Stomach (tissue), 9 donors: ENCODE results near the gene SLC4A4. TPM values are rescaled to one million over a fixed set of nuclear protein-coding genes. Genes with fewer than 3 reads are reported as not detected.

Source experiments
- DNase-seq, 2 donors: peaks; one replicate each; pipeline versions ENCODE4 v3.0.0 to v3.0.0-alpha.2; 2013 to 2019
- H3K27ac ChIP-seq, 5 donors: fragments of 200-600 bp in 4 of 5; sonication (generic) in 4 of 5; one replicate each; pipeline ENCODE4 v1.5.1; 2013 to 2019; ENCODE audit warnings: mild to moderate bottlenecking in 1 of 5, moderate library complexity in 1 of 5
- H3K27me3 ChIP-seq, 3 donors: fragments of 200-600 bp; sonication (generic); one replicate each; pipeline ENCODE4 v1.5.1; 2017 to 2019; ENCODE audit warnings: mixed run types in 1 of 3
- H3K36me3 ChIP-seq, 4 donors: fragments of 200-600 bp; sonication (generic); 1 replicate in 3 of 4; 2 replicates in 1 of 4; pipeline ENCODE4 v1.5.1; 2016 to 2019
- H3K4me1 ChIP-seq, 4 donors: fragments of 200-600 bp; sonication (generic); one replicate each; pipeline ENCODE4 v1.5.1; 2016 to 2019
- H3K4me3 ChIP-seq, 4 donors: fragments of 200-600 bp; sonication (generic) in 3 of 4; one replicate each; pipeline ENCODE4 v1.5.1; 2016 to 2019; ENCODE audit warnings: mild to moderate bottlenecking in 1 of 4
- H3K9me3 ChIP-seq, 4 donors: fragments of 200-600 bp; sonication (generic); one replicate each; pipeline ENCODE4 v1.5.1; 2016 to 2019
- EP300 ChIP-seq: sonication (generic); formaldehyde crosslinking; IDR thresholded peaks from one replicate; pipeline ENCODE4 v1.6.1; 2017; ENCODE audit warnings: antibody characterized with exemption
- POLR2A ChIP-seq, 4 donors: fragments of 450-650 bp; IDR thresholded peaks; one replicate each; pipeline ENCODE4 v1.6.1; 2016; ENCODE audit warnings: antibody characterized with exemption in 4 of 4, control low read depth in 2 of 4, mild to moderate bottlenecking in 1 of 4, moderate library complexity in 1 of 4
- POLR2AphosphoS5 ChIP-seq, 3 donors: sonication (generic); formaldehyde crosslinking; IDR thresholded peaks; one replicate each; pipeline ENCODE4 v1.6.1; 2016; ENCODE audit warnings: antibody characterized with exemption in 3 of 3
- WGBS, 5 donors: extraction: QIAGEN DNeasy Blood & Tissue Kit in 3 of 5; methylation state at CpG; one replicate each; pipeline versions ENCODE4 v1.1.5 to v1.1.7; 2013 to 2018; 5-methylcytosine and 5-hydroxymethylcytosine counted together
- intact Hi-C: fragments of 100-400 bp; cut with DNase I; formaldehyde crosslinking; loops from one replicate; pipeline ENCODE4 v1.15.1; 2023; ENCODE audit warnings: low total_unique reads
- polyA plus RNA-seq, 3 donors: library from polyadenylated mRNA; stranded (reverse); fragments of 200-250 nt; gene quantifications; one replicate each; pipeline ENCODE4 v1.2.3, GENCODE V29; 2013
- total RNA-seq, 5 donors: library from RNA; depleted of rRNA; stranded (reverse); fragments of >200 nt; gene quantifications; one replicate each; pipeline versions ENCODE4 v1.1.0 to v1.2.3, GENCODE V29; 2014 to 2016
- TF ChIP-seq, protein P1 (sequence below), 7 experiments: fragments of 450-650 bp in 4 of 7; fragments of 200-600 bp in 3 of 7; sonication (generic) in 3 of 7; IDR thresholded peaks; one replicate each; pipeline ENCODE4 v1.5.1; 2016 to 2019; ENCODE audit warnings: antibody characterized with exemption in 7 of 7, control low read depth in 2 of 7, mild to moderate bottlenecking in 1 of 7
- donor health status: healthy with polysubstance abuse.
- donor health status: Bipolar disorder and iron deficiency.
- donor health status: healthy.

The SLC4A4 gene
- total and polyA plus RNA-seq, 8 donors = 1.8 to 95.3 (median 12.8) TPM

DNA sequence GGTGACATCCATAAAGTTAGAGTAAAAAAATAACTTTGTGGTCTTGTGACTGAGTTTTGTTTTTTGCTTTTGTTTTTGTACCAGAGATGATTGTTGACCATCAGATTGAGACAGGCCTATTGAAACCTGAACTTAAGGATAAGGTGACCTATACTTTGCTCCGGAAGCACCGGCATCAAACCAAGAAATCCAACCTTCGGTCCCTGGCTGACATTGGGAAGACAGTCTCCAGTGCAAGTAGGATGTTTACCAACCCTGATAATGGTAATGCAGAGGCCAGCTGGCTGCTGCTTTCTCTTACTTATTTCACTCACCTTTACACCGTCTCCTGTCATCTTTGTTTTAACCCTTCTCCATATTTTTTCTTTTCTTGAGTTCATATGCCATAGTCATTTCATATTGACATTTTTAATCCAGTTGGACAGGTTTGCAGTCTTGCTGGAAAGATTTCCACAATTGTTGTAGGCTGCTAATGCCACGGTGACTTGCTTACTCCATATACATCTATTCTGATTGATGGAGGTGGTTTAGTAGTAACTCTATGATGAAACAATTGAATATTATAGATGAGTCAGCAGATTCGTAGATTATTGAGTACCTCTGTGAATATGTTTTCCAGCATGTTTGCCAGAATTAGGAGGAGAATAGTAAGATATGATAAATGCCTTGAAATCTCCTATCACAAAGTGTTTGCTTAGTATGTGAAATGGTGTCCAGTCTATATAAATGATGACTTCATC, 18.3 kb downstream of the SLC4A4 start:
- no peak overlapping the region for H3K4me3 ChIP-seq
- H3K27me3 ChIP-seq = no peaks in the 10 kb centered on the region
- H3K9me3 ChIP-seq = no peaks in the 10 kb centered on the region
- H3K27ac ChIP-seq = no peak overlapping the region
- no peaks in the 10 kb centered on the region for H3K36me3 ChIP-seq
- intact Hi-C loops = no loop called here
- H3K4me1 ChIP-seq = peaks cover 0 to 4% (median 0%) of the 10 kb centered on the region in 4 donors
- WGBS, 5 donors = 37 to 60% (median 57%) methylated on average over 6 of the region's 6 CpGs
- no peak for TF ChIP-seq POLR2AphosphoS5 (IDR thresholded peaks at IDR 0.05)
- TF ChIP-seq, protein P1, sequence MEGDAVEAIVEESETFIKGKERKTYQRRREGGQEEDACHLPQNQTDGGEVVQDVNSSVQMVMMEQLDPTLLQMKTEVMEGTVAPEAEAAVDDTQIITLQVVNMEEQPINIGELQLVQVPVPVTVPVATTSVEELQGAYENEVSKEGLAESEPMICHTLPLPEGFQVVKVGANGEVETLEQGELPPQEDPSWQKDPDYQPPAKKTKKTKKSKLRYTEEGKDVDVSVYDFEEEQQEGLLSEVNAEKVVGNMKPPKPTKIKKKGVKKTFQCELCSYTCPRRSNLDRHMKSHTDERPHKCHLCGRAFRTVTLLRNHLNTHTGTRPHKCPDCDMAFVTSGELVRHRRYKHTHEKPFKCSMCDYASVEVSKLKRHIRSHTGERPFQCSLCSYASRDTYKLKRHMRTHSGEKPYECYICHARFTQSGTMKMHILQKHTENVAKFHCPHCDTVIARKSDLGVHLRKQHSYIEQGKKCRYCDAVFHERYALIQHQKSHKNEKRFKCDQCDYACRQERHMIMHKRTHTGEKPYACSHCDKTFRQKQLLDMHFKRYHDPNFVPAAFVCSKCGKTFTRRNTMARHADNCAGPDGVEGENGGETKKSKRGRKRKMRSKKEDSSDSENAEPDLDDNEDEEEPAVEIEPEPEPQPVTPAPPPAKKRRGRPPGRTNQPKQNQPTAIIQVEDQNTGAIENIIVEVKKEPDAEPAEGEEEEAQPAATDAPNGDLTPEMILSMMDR (IDR thresholded peaks at IDR 0.05) = no peak
- TF ChIP-seq EP300 = no peak
- TF ChIP-seq POLR2A (IDR thresholded peaks at IDR 0.05) = no peak
- DNase-seq = no peak

DNA sequence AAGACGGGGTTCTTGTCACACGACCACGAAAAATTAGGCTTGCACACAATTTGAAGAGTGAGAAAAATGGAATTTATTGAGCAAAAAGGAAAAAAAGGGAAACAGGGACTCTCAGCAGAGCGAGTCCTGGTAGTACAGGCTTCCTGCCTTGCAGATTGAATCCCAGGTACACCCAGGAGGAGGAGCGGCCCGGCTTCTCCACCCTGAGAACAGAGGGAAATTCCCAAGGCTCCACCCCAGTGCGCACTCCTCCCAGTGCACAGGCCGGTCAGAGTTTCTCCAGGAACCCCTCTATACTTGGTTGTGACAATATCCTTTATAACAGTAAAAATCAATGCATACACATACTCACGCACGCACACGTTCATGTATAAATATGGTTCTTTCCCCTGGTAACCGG, 22.0 kb downstream of the SLC4A4 start:
- Histone ChIP-seq H3K36me3 (no peaks in the 10 kb centered on the region), H3K9me3 (no peaks in the 10 kb centered on the region), H3K4me1 (no peaks in the 10 kb centered on the region), H3K27ac (no peak overlapping the region), H3K27me3 (no peaks in the 10 kb centered on the region), H3K4me3 (no peak overlapping the region)
- intact Hi-C loops = no loop called here
- TF ChIP-seq, protein P1 (IDR thresholded peaks at IDR 0.05) = no peak
- TF ChIP-seq POLR2AphosphoS5 (IDR thresholded peaks at IDR 0.05) (no peak), POLR2A (IDR thresholded peaks at IDR 0.05) (no peak), EP300 (no peak)
- no peak for DNase-seq
- 88 to 94% (median 92%) methylated on average over 12 of the region's 12 CpGs for WGBS, 5 donors

DNA sequence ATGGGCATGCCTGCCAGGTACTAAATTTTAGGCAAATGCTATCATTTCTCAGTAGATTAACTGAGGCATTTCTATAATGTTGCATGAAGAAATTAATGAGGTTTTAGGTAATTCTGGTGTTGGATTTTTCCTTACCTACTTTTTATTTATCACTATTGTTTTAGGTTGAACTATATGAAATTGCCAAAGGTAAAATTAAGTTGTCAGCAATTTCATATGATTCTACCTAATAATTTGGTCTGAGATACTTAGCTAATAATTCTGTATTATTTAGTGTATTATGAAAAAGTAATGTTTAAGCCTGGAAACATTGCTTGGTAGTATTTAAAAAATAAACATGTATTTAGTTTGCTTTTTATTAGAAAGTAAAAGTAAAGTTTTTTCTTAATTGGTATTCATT, 22.7 kb downstream of the SLC4A4 start:
- no peaks in the 10 kb centered on the region for H3K9me3 ChIP-seq
- TF ChIP-seq POLR2A (IDR thresholded peaks at IDR 0.05) (no peak), EP300 (no peak), POLR2AphosphoS5 (IDR thresholded peaks at IDR 0.05) (no peak)
- TF ChIP-seq, protein P1 (IDR thresholded peaks at IDR 0.05) = no peak
- DNase-seq = no peak
- H3K27ac ChIP-seq = no peak overlapping the region
- no peaks in the 10 kb centered on the region for H3K27me3 ChIP-seq
- intact Hi-C loops = no loop called here
- no peaks in the 10 kb centered on the region for H3K36me3 ChIP-seq
- H3K4me3 ChIP-seq = no peak overlapping the region
- H3K4me1 ChIP-seq = no peaks in the 10 kb centered on the region

DNA sequence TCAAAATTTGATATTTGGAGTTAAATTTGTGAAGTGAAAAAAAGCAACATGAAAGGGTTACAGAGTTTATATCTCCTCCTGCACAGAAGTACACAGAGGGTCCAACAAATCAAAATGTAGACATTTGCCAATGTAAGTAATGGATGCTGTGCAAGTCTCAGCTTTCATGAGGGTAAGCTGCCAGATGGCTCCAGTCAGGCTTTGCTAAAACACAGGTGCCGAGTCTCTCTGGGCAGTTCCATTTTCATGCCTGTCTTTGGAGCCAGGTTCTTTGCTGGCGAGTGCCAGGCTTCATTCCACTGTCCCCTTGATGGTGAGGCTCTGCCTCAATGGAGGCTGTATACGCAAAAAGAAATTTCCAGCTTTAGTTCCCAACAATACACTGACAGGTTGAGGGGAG, 27.9 kb downstream of the SLC4A4 start:
- TF ChIP-seq POLR2A (IDR thresholded peaks at IDR 0.05) = no peak
- no peak for TF ChIP-seq EP300
- TF ChIP-seq, protein P1 (IDR thresholded peaks at IDR 0.05) = no peak
- no peak for TF ChIP-seq POLR2AphosphoS5 (IDR thresholded peaks at IDR 0.05)
- peaks cover 0 to 3% (median 0%) of the 10 kb centered on the region in 4 donors for H3K36me3 ChIP-seq

More for the DNA sequence above, 27.9 kb downstream of the SLC4A4 start:
- 59 to 91% (median 85%) methylated on average over 3 of the region's 3 CpGs for WGBS, 5 donors
- no peaks in the 10 kb centered on the region for H3K4me1 ChIP-seq
- H3K4me3 ChIP-seq = no peak overlapping the region
- no peak for DNase-seq
- intact Hi-C loops = no loop called here
- no peaks in the 10 kb centered on the region for H3K9me3 ChIP-seq
- no peaks in the 10 kb centered on the region for H3K27me3 ChIP-seq
- H3K27ac ChIP-seq = no peak overlapping the region
